HG02623 (cell line): ENCODE results near the gene AGBL4.
"Not testable (repeated sequence)": the region's sequence is repeated elsewhere in the genome, so short reads cannot be mapped to it uniquely, and the experiment has no call there.

Experiments used
- ATAC-seq: cut with Tn5 transposase; IDR thresholded peaks from one replicate; pipeline ENCODE4 v1.9.1; 2021; ENCODE audit warnings: moderate library complexity; ENCODE audit not compliant: unreplicated experiment

AGBL4 gene

GRCh38 chr1:50023292-50024159, at the start of gene AGBL4:
Gene AGBL4 (minus strand): TSS chr1:50023954.
- ATAC-seq, result no peak

- no peak for ATAC-seq
Observed at GRCh38 chr1:50066806-50067205, 43.1 kb upstream of the AGBL4 start.

- no peak for ATAC-seq
Observed at GRCh38 chr1:50060279-50060678, 36.5 kb upstream of the AGBL4 start.

- no peak for ATAC-seq
Observed at GRCh38 chr1:50048791-50049190, 25.0 kb upstream of the AGBL4 start.

GRCh38 chr1:50047916-50048694, 24.4 kb upstream of the AGBL4 start:
- no peak for ATAC-seq

GRCh38 chr1:50038237-50038809, 14.6 kb upstream of the AGBL4 start:
- ATAC-seq, result no peak

GRCh38 chr1:50027794-50028193, 4.0 kb upstream of the AGBL4 start:
- ATAC-seq, result no peak

- ATAC-seq, result no peak
Observed at GRCh38 chr1:49995734-49996133, 28.0 kb downstream of the AGBL4 start.

- ATAC-seq, result no peak
Observed at GRCh38 chr1:49971088-49971487, 52.7 kb downstream of the AGBL4 start.

- ATAC-seq, result no peak
Observed at GRCh38 chr1:49951385-49951784, 72.4 kb downstream of the AGBL4 start.

GRCh38 chr1:49915301-49915700, 108.5 kb downstream of the AGBL4 start:
- not testable (repeated sequence) for ATAC-seq

- ATAC-seq, result no peak
Observed at GRCh38 chr1:49906365-49906764, 117.4 kb downstream of the AGBL4 start.

- no peak for ATAC-seq
Observed at GRCh38 chr1:49864581-49864980, 159.2 kb downstream of the AGBL4 start.

GRCh38 chr1:49854741-49855140, 169.0 kb downstream of the AGBL4 start:
- ATAC-seq, result no peak

GRCh38 chr1:49842596-49842995, 181.2 kb downstream of the AGBL4 start:
- no peak for ATAC-seq

GRCh38 chr1:49841767-49842166, 182.0 kb downstream of the AGBL4 start:
- ATAC-seq, result no peak

- no peak for ATAC-seq
Observed at GRCh38 chr1:49824261-49824660, 199.5 kb downstream of the AGBL4 start.

- ATAC-seq, result no peak
Observed at GRCh38 chr1:49817681-49818080, 206.1 kb downstream of the AGBL4 start.

GRCh38 chr1:49787013-49787412, 236.7 kb downstream of the AGBL4 start:
- not testable (repeated sequence) for ATAC-seq

GRCh38 chr1:49765034-49765433, 258.7 kb downstream of the AGBL4 start:
- no peak for ATAC-seq

- ATAC-seq, result not testable (repeated sequence)
Observed at GRCh38 chr1:49738118-49738517, 285.6 kb downstream of the AGBL4 start.

- no peak for ATAC-seq
Observed at GRCh38 chr1:49728377-49728776, 295.4 kb downstream of the AGBL4 start.
